B cell (primary cell): ENCODE results near the gene HLA-F. TPM values are rescaled to one million over a fixed set of nuclear protein-coding genes. Genes with fewer than 3 reads are reported as not detected.

Experiments
- ATAC-seq: fragments of 200-7000 bp; cut with Tn5 transposase; one replicate; pipeline ENCODE4 v1.10.0; 2021; ENCODE audit warnings: low read depth, mild to moderate bottlenecking, moderate number of reproducible peaks, moderate library complexity
- CTCF ChIA-PET: fragments of 350-600 bp; sonication (Branson Sonifier 250); formaldehyde crosslinking; loops from one replicate; lab custom pipeline; 2021; ENCODE audit warnings: antibody characterized with exemption, inconsistent platforms; lab: Charles Lee
- POLR2A ChIA-PET: fragments of 350-600 bp; sonication (Branson Sonifier 250); formaldehyde crosslinking; loops from one replicate; lab custom pipeline; 2021; ENCODE audit warnings: antibody characterized with exemption; lab: Charles Lee
- DNase-seq: peaks from one replicate; pipeline ENCODE4 v3.0.0; 2013
- H2AFZ ChIP-seq: 2 replicates; pipeline ENCODE4 v1.6.1; 2012; ENCODE audit warnings: mild to moderate bottlenecking, low read depth, low read length; ENCODE audit not compliant: insufficient read depth, poor library complexity, severe bottlenecking
- H3K27ac ChIP-seq, 2 donors: 1 replicate in 1 of 2; 2 replicates in 1 of 2; pipeline ENCODE4 v1.5.1; 2012 to 2013; ENCODE audit warnings: low read length in 2 of 2, mild to moderate bottlenecking in 2 of 2, moderate library complexity in 1 of 2
- H3K27me3 ChIP-seq, 4 experiments: fragments of 200-600 bp in 1 of 4; sonication (generic) in 1 of 4; replicated peaks in 1 of 4; 1 replicate in 2 of 4; 2 replicates in 2 of 4; pipeline versions ENCODE4 v1.6.1 to v1.7.0; 2013 to 2016; ENCODE audit warnings: low read length in 3 of 4, mild to moderate bottlenecking in 2 of 4, mixed read lengths in 1 of 4, moderate library complexity in 1 of 4; ENCODE audit not compliant: insufficient read depth in 4 of 4, control insufficient read depth in 3 of 4; ENCODE audit errors: control extremely low read depth in 1 of 4
- H3K36me3 ChIP-seq, 2 experiments: replicated peaks in 1 of 2; 1 replicate in 1 of 2; 2 replicates in 1 of 2; pipeline versions ENCODE4 v1.6.1 to v1.7.1; 2013; ENCODE audit warnings: low read length in 1 of 2; ENCODE audit not compliant: insufficient read depth in 2 of 2, control insufficient read depth in 1 of 2; ENCODE audit errors: control extremely low read depth in 1 of 2, extremely low read depth in 1 of 2
- H3K4me1 ChIP-seq, 2 donors: fragments of 200-600 bp in 1 of 2; sonication (generic) in 1 of 2; 1 replicate in 1 of 2; 2 replicates in 1 of 2; pipeline versions ENCODE4 v1.5.1 to v1.6.1; 2013 to 2017; ENCODE audit warnings: low read length in 2 of 2; ENCODE audit not compliant: control insufficient read depth in 2 of 2, insufficient read depth in 2 of 2
- H3K4me2 ChIP-seq: replicated peaks from 2 replicates; pipeline ENCODE3; 2012; ENCODE audit warnings: mild to moderate bottlenecking, low read depth, low read length; ENCODE audit not compliant: poor library complexity, severe bottlenecking
- H3K4me3 ChIP-seq, 5 experiments: fragments of 200-600 bp in 1 of 5; sonication (generic) in 1 of 5; 1 replicate in 3 of 5; 2 replicates in 2 of 5; pipeline versions ENCODE4 v1.5.1 to v1.7.0; 2011 to 2016; ENCODE audit warnings: low read length in 4 of 5, mild to moderate bottlenecking in 4 of 5, low read depth in 2 of 5, control low read depth in 1 of 5, moderate library complexity in 1 of 5; ENCODE audit not compliant: insufficient read depth in 1 of 5; ENCODE audit errors: control extremely low read depth in 1 of 5, extremely low read depth in 1 of 5
- H3K79me2 ChIP-seq: fragments of 200-600 bp; sonication (generic); one replicate; pipeline ENCODE4 v1.6.0; 2016; ENCODE audit warnings: low read length; ENCODE audit not compliant: control insufficient read depth, insufficient read depth
- H3K9ac ChIP-seq: fragments of 200-600 bp; sonication (generic); 2 replicates; pipeline ENCODE4 v1.6.1; 2017; ENCODE audit warnings: mild to moderate bottlenecking, low read length, moderate library complexity
- H3K9me3 ChIP-seq, 3 donors: one replicate each; pipeline versions ENCODE4 v1.6.1 to v1.7.1; 2013; ENCODE audit warnings: low read length in 2 of 3; ENCODE audit not compliant: control insufficient read depth in 2 of 3, insufficient read depth in 1 of 3; ENCODE audit errors: control extremely low read depth in 1 of 3
- H4K20me1 ChIP-seq: 2 replicates; pipeline ENCODE4 v1.6.0; 2012; ENCODE audit warnings: mild to moderate bottlenecking, low read length; ENCODE audit not compliant: insufficient read depth, control insufficient read depth, poor library complexity, severe bottlenecking
- H3K27ac Mint-ChIP-seq: one replicate; pipeline ENCODE4 v1.8.0; 2021; ENCODE audit warnings: mixed read lengths
- H3K27me3 Mint-ChIP-seq: one replicate; pipeline ENCODE4 v1.8.0; 2021; ENCODE audit warnings: mixed read lengths
- H3K4me1 Mint-ChIP-seq: one replicate; pipeline ENCODE4 v1.8.0; 2021; ENCODE audit warnings: mixed read lengths
- H3K4me3 Mint-ChIP-seq: one replicate; pipeline ENCODE4 v1.8.0; 2021; ENCODE audit warnings: mixed read lengths
- H3K9me3 Mint-ChIP-seq: one replicate; pipeline ENCODE4 v1.8.0; 2022; ENCODE audit warnings: mixed read lengths; ENCODE audit not compliant: insufficient read depth
- EZH2 ChIP-seq: IDR thresholded peaks from 2 replicates; pipeline ENCODE4 v1.6.1; 2012; ENCODE audit warnings: borderline replicate concordance, low read depth, mild to moderate bottlenecking, moderate library complexity, low read length; ENCODE audit not compliant: insufficient read depth, poor library complexity, severe bottlenecking
- WGBS: methylation state at CpG from one replicate; pipeline ENCODE4 v1.1.5; 2013; ENCODE audit warnings: missing lambda C conversion rate; ENCODE audit not compliant: insufficient coverage; 5-methylcytosine and 5-hydroxymethylcytosine counted together
- intact Hi-C: fragments of 100-400 bp; cut with micrococcal nuclease; formaldehyde crosslinking; loops from one replicate; pipeline ENCODE4 v1.10.0; 2022
- polyA plus RNA-seq: library from polyadenylated mRNA; depleted of rRNA; stranded (reverse); fragments of >200 nt; gene quantifications from 2 replicates; pipeline ENCODE4 v1.2.3, GENCODE V29; 2012
- total RNA-seq, 2 donors: library from RNA; stranded (reverse); fragments of 120-200 nt in 1 of 2; gene quantifications; 1 replicate in 1 of 2; 2 replicates in 1 of 2; pipeline versions ENCODE4 v1.2.3 to v1.2.4, GENCODE V29; 2013 to 2022
- TF ChIP-seq, protein P1 (sequence below): fragments of 200-600 bp; IDR thresholded peaks from one replicate; pipeline ENCODE4 v1.8.0; 2022; ENCODE audit warnings: antibody characterized with exemption, mild to moderate bottlenecking

Gene HLA-F
- total and polyA plus RNA-seq, 2 donors (not counting 1 experiment from before 2014, with no cell fraction given): 895 to 1,409 TPM

DNA sequence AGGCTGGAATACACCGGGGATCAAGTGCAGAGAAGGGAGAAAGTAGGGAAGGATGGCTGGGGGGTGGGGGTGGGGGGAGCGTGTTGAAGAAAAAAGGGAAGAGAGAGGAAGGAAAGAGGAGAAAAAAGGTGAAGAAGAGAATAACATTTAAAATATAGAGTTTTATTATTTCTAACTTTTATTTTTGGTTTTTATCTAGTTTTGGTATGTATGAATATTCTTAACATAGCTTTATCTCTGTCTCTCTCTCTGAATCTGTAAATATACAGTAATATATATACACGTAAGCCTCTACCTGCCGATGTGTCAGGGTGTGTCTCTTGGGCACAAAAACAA lies 30.0 kb downstream of the HLA-F start:
- WGBS: no CpG with 5 or more reads among the region's 4 CpGs
- H4K20me1 ChIP-seq: no peaks in the 10 kb centered on the region
- peak overlapping the region; percentile 32 to 83 for H3K27ac ChIP-seq
- CTCF ChIA-PET: interaction anchor here (0.7 to 8.0 kb wide), 11 partner anchors 8 to 102 kb away, joined by 3 to 179 read pairs (median 11); no protein-coding TSS in a partner anchor
- peak overlapping the region; percentile 86 for H3K9ac ChIP-seq
- H3K9me3 Mint-ChIP-seq: no peaks in the 10 kb centered on the region
- no peak for TF ChIP-seq EZH2
- TF ChIP-seq, protein P1, sequence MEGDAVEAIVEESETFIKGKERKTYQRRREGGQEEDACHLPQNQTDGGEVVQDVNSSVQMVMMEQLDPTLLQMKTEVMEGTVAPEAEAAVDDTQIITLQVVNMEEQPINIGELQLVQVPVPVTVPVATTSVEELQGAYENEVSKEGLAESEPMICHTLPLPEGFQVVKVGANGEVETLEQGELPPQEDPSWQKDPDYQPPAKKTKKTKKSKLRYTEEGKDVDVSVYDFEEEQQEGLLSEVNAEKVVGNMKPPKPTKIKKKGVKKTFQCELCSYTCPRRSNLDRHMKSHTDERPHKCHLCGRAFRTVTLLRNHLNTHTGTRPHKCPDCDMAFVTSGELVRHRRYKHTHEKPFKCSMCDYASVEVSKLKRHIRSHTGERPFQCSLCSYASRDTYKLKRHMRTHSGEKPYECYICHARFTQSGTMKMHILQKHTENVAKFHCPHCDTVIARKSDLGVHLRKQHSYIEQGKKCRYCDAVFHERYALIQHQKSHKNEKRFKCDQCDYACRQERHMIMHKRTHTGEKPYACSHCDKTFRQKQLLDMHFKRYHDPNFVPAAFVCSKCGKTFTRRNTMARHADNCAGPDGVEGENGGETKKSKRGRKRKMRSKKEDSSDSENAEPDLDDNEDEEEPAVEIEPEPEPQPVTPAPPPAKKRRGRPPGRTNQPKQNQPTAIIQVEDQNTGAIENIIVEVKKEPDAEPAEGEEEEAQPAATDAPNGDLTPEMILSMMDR: peak; percentile 69
- peak overlapping the region; percentile 97 for H3K27ac Mint-ChIP-seq
- H2AFZ ChIP-seq: peak overlapping the region; percentile 97
- intact Hi-C loops: loop anchor here (1.0 to 5.0 kb wide), 6 partner anchors 15 to 314 kb away; partner anchors contain the start of gene PPP1R11
- H3K4me1 Mint-ChIP-seq: peaks cover 41% of the 10 kb centered on the region
- POLR2A ChIA-PET: interaction anchor here (0.6 to 1.3 kb wide), 2 partner anchors 15 to 458 kb away, joined by 3 to 5 read pairs; no protein-coding TSS in a partner anchor
- no peaks in the 10 kb centered on the region for H3K27me3 Mint-ChIP-seq
- H3K27me3 ChIP-seq: no peaks in the 10 kb centered on the region
- H3K4me3 Mint-ChIP-seq: peak overlapping the region; percentile 97
- no peaks in the 10 kb centered on the region for H3K9me3 ChIP-seq
- H3K4me3 ChIP-seq: peak overlapping the region in 2 of 5 experiments; percentile 84 to 94
- H3K4me1 ChIP-seq: peaks cover 16 to 23% of the 10 kb centered on the region in 2 donors
- peak overlapping the region; percentile 96 for H3K4me2 ChIP-seq
- ATAC-seq (no peak), DNase-seq (no peak)
- H3K79me2 ChIP-seq: peaks cover 13% of the 10 kb centered on the region
- peaks cover 0 to 6% of the 10 kb centered on the region in 2 experiments for H3K36me3 ChIP-seq

DNA sequence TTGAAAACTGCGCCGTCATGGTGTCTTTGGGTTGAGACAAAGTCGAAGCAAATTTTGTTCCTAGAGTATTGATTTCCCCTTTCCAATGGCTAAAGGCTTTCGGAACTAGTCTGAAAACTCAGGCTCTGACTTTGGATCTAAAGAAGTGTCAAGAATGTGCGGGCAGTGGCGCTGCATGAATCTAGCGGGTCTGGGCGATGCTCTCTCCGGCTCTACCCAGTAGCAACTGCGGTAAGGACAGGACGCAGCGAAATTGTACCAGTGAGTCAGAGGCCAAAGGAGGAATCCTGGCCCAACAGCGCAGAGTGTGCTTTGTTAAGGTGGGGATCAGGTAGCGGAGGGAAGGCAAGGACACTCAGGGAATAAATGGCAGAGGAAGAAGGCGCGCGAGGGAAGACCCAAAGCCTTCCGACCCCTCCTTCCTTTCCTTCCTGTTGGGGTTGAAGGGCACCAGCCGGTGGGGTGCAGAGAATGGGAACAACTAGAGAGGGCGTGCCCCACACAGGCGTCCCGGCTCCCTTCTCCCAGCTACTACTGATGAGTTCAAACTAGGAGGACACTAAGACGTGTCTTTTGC lies 32.1 kb downstream of the HLA-F start:
- Histone ChIP-seq H3K27ac (no peak overlapping the region), H3K36me3 (peaks cover 0 to 6% of the 10 kb centered on the region in 2 experiments), H3K4me3 (no peak overlapping the region), H3K9me3 (no peaks in the 10 kb centered on the region), H4K20me1 (no peaks in the 10 kb centered on the region), H3K4me2 (no peak overlapping the region), H2AFZ (no peak overlapping the region), H3K9ac (no peak overlapping the region), H3K27me3 (no peaks in the 10 kb centered on the region), H3K4me1 (peaks cover 9 to 18% of the 10 kb centered on the region in 2 donors), H3K79me2 (no peaks in the 10 kb centered on the region)
- Mint-ChIP-seq H3K4me1 (peaks cover 34% of the 10 kb centered on the region), H3K9me3 (no peaks in the 10 kb centered on the region), H3K27me3 (no peaks in the 10 kb centered on the region), H3K27ac (no peak overlapping the region), H3K4me3 (no peak overlapping the region)
- intact Hi-C loops: no loop called here
- 96% methylated on average over 15 of the region's 23 CpGs for whole genome bisulfite sequencing
- CTCF ChIA-PET: interaction anchor here (1.0 to 8.0 kb wide), 5 partner anchors 9 to 102 kb away, joined by 3 to 179 read pairs (median 15); no protein-coding TSS in a partner anchor
- ATAC-seq: no peak
- TF ChIP-seq, protein P1: no peak
- TF ChIP-seq EZH2: no peak
- POLR2A ChIA-PET: no interaction called here
- no peak for DNase-seq
